GM12878 (cell line): ENCODE results near the gene ESRRB.

Experiments used
- ATF2 ChIP-seq: IDR thresholded peaks from 2 replicates; pipeline ENCODE4 v1.6.1; 2012; ENCODE audit warnings: low read length, inconsistent platforms
- E2F4 ChIP-seq: IDR thresholded peaks from 2 replicates; pipeline ENCODE4 v1.6.1; 2012; ENCODE audit warnings: low read depth, low read length, improper control_type of control experiment
- MYC ChIP-seq: IDR thresholded peaks from 2 replicates; pipeline ENCODE4 v1.6.1; 2011; ENCODE audit warnings: mild to moderate bottlenecking, low read length, moderate library complexity, inconsistent platforms; ENCODE audit not compliant: insufficient read depth, insufficient replicate concordance, insufficient read length, severe bottlenecking
- NFYB ChIP-seq: IDR thresholded peaks from 2 replicates; pipeline ENCODE4 v1.6.1; 2011; ENCODE audit warnings: low read depth, mild to moderate bottlenecking, low read length, improper control_type of control experiment, moderate library complexity; ENCODE audit not compliant: insufficient read depth
- POLR2A ChIP-seq: IDR thresholded peaks from 2 replicates; pipeline ENCODE4 v1.6.1; 2011; ENCODE audit warnings: low read depth, mild to moderate bottlenecking, low read length
- RAD21 ChIP-seq: IDR thresholded peaks from 2 replicates; pipeline ENCODE4 v1.6.1; 2011; ENCODE audit warnings: mild to moderate bottlenecking, low read depth, low read length, moderate library complexity; ENCODE audit not compliant: insufficient read depth
- SMC3 ChIP-seq: IDR thresholded peaks from 2 replicates; pipeline ENCODE4 v1.6.1; 2011; ENCODE audit warnings: low read length, improper control_type of control experiment, borderline replicate concordance
- SP1 ChIP-seq: IDR thresholded peaks from one replicate; pipeline ENCODE4 v1.6.1; 2011; ENCODE audit warnings: low read depth, low read length
- TF ChIP-seq, protein P1 (sequence below), 3 experiments: IDR thresholded peaks in 2 of 3; conservative IDR thresholded peaks in 1 of 3; 2 replicates each; pipeline ENCODE4 v1.5.1; 2011; ENCODE audit warnings: low read depth in 3 of 3, low read length in 3 of 3, mild to moderate bottlenecking in 3 of 3, control low read depth in 2 of 3, moderate library complexity in 2 of 3, inconsistent platforms in 1 of 3, mixed read lengths in 1 of 3; ENCODE audit not compliant: control insufficient read depth in 2 of 3, insufficient read depth in 1 of 3; ENCODE audit errors: extremely low read depth in 1 of 3

DNA sequence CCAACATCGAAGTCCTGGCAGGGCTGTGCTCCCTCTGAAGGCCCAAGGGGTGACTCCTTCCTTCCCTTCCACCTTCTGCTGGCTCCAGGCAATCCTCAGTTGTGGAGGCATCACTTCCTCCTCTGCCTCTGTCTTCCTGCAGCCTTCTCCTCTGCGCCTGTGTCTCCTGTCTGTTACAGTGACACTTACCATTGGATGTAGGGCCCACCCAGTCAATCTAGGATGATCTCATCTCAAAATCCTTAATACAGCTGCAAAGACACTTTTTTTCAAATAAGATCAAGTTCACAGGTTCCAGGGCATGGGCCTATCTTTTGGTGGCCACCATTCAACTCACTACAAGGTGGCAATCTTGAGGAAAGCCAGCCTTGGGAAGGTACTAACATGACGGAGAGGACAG lies 155.1 kb downstream of the ESRRB start:
- TF ChIP-seq E2F4 (no peak), POLR2A (no peak), RAD21 (no peak), SP1 (no peak), MYC (no peak), SMC3 (no peak), ATF2 (no peak), NFYB (no peak)
- TF ChIP-seq, protein P1, sequence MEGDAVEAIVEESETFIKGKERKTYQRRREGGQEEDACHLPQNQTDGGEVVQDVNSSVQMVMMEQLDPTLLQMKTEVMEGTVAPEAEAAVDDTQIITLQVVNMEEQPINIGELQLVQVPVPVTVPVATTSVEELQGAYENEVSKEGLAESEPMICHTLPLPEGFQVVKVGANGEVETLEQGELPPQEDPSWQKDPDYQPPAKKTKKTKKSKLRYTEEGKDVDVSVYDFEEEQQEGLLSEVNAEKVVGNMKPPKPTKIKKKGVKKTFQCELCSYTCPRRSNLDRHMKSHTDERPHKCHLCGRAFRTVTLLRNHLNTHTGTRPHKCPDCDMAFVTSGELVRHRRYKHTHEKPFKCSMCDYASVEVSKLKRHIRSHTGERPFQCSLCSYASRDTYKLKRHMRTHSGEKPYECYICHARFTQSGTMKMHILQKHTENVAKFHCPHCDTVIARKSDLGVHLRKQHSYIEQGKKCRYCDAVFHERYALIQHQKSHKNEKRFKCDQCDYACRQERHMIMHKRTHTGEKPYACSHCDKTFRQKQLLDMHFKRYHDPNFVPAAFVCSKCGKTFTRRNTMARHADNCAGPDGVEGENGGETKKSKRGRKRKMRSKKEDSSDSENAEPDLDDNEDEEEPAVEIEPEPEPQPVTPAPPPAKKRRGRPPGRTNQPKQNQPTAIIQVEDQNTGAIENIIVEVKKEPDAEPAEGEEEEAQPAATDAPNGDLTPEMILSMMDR (IDR thresholded peaks at IDR 0.05 in 2 of 3, conservative IDR thresholded peaks at IDR 0.05 in 1 of 3; ENCODE audit: control insufficient read depth in 2 of 3, extremely low read depth in 1 of 3, insufficient read depth in 1 of 3, low read depth in 3 of 3, low read length in 3 of 3): no peak
